NCI-H446 treated with DMSO at 0.1 percent for 48 hours (cell line): Measurements from ENCODE around the gene CCDC141.

ENCODE experiments used
- DNase-seq: peaks from one replicate; lab custom pipeline; 2025; lab: John Stamatoyannopoulos, UW

Gene CCDC141

DNA sequence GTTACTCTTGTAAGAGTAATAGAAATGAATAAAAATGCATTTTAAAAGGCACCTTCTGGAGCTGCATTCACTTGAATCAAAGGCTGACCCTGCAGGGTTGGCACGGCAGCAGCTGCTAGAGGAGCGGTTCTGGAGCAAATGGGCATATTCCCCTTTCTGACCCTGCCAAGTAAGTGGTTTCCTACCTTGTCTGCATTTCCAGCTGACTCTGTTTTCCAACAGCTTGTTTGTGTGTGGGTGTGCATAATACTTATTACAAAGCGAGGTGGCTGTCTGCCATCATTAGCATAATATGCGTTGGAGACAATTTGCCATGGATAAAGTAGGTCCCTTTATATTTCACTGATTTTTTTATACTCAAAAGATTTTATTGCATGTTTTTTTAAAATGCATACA lies 221.5 kb downstream of the CCDC141 start:
- DNase-seq: no peak

DNA sequence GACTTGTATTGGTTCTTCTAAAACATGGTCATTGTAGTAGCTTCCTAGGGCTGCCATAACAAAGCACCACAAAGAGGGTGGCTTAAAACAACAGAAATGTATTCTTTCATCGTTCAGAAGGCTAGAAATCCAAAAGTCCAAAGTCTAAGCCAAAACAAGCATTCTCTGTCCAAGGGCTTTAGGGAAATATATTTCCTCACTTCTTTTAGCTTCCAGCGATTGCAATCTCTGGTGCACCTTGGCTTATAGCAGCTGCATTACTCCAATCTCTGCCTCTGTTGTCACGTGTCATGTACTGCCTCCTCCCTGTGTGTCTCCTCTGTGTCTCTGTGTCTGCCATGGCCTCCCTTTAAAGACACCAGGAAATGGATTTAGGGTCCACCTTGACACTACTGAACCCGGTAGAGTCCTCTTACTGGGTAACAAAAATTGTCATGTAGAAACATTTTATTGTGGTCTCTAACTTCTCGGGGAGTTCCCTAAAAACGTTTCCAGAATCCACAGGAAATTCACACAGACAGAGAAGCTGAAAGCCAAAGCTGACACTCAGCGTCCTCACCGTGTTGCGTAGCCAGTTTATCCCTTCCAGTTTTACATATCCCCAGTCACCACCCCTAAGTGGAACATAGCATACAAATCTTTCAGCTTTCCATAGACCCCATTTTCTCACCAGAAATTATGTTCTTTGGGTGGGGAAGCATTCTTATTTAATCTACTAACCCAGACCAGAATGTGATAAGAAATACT lies 222.0 kb downstream of the CCDC141 start:
- DNase-seq: no peak

DNA sequence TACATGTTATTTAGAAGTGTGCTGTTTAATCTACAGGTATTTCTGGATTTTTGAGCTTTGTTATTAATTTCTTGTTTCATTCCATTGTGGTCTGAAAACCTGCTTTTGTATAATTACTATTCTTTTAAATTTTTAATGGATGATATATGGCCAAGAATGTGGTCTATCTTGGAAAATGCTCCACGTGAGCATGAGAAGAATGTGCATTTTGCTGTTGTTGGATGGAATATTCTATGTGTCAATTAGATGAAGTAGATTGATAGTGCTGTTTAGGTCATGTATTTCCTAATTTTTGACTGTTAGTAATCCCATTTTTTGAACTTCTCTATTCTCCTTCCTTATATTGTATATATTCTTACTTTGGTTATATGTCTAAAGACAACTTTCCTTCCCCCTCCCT lies 222.8 kb downstream of the CCDC141 start:
- DNase-seq: no peak

DNA sequence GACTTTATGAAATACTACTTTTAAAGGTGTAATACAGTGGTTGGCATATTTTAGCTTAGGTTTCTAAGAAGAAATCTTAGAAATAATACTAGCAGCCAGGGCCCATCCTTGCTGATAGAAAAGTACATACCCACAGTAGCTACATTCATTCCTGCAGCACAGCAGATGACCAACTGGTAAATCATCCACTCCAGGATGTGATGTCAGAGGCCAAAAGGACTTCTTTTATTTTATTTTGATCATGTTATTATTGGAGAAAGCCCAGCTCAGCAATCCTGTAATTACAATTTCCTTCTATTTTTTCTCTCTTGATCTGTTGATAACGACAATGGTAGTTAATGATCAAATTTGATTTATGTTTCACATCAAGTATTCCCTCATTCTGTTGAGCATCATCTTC lies 224.8 kb downstream of the CCDC141 start:
- DNase-seq: no peak

DNA sequence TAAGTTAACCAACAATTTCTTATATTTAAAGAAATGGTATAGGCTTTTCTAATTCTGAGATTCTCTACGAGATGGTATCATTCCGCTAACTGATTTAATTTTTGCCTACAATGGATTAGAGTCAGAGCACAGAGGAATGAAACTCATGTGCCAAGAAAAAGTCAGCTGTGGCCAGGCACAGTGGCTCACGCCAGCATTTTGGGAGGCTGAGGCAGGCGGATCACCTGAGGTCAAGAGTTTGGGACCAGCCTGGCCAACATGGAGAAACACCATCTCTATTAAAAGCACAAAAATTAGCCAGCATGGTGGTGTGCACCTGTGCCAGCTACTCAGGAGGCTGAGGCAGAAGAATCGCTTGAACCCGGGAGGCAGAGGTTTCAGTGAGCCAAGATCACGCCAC lies 225.8 kb downstream of the CCDC141 start:
- DNase-seq: no peak

DNA sequence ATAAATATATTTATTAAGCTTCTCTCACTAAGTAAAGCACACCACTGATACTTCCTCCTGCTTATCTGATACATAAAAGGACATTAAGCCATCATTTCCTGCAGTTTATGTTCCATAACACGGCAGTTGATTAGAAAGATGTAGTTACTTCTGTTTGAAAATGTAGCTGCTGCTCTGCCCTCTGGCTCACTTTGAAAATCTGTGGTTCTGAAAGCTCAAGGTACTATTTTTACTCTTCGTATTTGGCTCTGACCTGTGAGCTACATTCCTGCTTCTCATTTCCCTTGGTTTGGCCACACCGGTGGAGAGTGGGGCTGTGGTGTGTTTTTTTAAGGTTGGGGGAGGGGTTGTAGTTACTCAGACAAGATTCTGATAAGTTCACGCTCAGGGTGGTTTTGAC lies 229.9 kb downstream of the CCDC141 start:
- no peak for DNase-seq

DNA sequence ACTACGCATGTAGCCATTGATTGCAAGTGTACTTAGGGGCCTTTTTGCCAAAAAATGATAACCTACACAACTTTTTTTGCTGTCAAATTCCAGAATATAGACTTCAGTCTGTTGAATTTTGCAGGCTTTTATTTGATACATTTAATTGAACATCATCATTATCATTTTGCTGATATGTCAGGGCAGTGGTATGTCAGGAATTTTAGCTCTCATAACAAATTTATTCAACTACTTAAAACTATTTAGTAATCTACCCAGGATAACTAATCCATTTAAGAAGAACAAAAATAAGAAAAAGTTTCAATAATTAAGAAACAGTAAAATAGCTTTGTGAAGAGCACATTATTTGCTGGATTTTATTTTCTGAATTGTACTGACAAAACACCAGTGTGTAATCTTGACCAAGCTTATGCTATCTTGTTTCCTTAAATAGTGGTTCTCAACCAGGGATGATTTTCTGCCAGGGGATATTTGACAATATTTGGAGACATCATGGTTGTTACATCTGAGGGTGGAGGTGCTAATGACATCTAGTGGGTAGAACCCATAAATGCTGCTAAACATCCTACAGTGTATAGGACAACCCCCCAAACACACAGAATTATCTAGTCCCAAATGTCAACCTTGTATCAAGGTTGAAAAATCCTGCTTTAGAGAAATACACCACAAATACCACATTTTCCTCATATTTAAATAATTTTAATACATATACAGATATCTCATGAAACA lies 230.6 kb downstream of the CCDC141 start:
- no peak for DNase-seq

DNA sequence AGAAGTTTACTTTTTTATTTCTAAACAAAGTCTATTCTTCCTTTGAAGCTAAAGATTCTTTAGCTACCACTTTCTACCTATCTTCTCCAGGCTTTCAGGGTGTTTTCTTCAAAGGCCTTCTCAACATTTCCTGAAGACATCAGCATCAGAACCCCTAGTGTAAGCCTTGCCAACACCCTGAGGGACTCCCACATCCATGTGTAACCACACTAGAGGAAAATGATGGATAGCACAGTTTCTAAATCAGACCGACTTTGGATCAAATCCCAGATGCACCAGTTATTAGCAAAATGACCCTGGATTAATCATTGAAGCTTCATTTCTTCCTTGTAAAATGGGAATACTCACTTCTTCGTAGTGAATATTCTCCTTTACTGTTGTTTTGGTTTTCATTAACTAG lies 238.0 kb downstream of the CCDC141 start:
- DNase-seq: peak; percentile 2

DNA sequence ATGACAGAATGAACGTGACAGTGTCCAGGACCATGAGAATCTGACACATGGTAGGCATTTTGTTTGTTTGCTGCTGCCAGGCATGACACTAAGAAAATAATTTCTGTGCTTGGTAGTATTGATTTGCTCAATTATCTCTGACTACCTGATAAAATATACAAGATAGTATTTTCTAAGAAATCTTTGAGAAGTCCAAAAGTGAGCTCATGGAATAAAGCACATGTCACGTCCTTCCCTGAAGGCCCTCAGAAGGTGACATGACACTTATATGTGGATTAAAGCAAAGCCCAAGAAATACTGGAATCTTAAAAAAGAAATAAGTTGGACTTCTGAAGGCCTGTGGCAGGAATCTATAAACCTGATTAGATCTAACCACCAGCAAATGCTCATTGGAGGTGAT lies 238.9 kb downstream of the CCDC141 start:
- DNase-seq: no peak

DNA sequence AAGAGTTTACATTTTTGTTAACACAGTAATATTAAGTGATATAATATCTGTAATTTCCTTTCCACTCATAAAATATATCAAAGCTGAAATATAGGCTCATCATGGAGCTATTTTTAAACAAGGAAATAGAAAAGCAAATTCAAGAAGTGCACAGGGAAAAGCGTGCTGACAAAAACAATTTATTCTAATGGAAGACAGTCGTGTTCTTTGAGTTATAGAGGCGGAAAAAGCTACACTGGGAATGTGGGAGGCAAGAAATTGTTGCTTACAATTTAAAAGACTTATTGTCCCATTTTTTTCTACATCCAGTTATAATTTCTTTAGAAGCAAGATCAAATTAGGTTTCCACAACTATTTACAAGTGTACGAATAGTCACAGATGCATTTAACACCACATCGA lies 239.5 kb downstream of the CCDC141 start:
- DNase-seq: no peak

DNA sequence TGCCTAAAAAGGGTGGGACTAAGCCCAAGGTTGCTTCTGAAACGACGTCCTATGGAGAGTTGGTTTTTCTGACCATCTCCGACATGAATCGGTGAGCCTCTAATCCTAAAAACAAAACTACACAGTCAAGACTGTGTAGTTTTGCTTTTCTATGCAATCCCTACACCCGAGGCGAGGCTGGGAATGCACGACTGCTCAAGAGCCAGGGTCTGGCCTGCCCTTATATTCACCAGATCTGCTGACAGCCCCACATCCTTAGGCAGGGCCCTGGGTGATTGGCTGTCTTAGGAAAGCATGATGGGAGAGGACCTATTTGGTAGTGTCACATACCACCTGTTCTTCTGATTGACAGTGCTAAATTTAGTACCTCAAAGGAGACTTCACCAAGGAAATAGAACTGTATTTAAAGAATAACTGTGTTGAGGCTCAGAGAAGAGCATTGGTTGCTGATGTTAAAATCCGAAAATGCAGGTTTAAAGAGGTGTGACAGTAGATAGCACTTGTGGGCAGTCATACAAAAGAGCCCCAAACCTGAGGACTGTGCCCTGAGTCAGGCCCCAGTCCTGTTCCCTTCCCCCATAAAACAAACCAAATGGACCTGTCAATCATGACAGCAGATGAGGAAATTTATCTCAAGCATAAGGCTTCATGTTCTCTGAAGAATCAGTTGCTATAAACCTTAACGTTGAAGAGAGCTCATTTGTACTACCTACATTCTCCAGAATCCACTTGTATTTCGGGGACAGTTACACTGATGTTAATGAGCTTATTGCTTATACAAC lies 242.5 kb downstream of the CCDC141 start, which contains the start of gene TTN:
TTN (minus strand) TSS at position 197 of the 782 bp plus-strand sequence. CDS start 2,781 bp downstream, outside the sequence.
- no peak for DNase-seq

DNA sequence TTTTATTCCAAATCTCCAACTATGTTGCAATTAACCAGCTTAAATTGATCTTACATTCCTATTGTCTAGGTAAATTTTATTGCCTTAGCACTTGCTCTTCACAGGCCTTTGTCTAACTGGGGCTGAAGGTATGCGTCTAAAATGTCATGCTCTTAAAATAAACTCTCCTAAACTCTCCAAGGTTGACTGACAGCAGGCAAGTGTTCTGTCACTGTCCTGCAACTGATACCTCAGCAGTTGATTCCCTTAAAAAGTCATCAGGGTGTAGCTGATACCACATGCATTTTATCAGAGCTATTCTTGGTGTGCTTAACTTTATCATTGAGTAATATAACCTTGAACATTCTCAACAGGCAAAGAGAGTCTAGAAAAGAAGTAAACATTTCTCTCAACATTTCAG lies 243.4 kb downstream of the CCDC141 start:
- no peak for DNase-seq

DNA sequence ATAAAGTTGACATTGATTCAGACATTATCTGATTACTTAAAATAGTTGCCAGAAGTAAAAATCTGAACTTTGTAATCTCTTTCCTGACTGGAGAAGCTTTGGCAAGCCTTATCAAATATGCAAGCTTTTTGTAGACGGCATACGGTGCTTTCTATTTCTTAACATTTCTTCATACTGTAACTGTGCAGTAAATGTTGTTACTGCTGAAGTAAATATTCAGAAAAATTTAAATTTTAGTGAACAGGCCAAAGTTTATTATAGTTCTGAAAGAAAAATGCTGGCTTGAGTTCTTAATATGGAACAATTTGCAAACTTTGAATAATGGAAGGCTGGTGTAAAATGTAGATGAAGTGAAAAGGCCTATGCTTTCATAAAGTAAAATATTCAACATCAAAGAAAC lies 244.5 kb downstream of the CCDC141 start:
- no peak for DNase-seq

DNA sequence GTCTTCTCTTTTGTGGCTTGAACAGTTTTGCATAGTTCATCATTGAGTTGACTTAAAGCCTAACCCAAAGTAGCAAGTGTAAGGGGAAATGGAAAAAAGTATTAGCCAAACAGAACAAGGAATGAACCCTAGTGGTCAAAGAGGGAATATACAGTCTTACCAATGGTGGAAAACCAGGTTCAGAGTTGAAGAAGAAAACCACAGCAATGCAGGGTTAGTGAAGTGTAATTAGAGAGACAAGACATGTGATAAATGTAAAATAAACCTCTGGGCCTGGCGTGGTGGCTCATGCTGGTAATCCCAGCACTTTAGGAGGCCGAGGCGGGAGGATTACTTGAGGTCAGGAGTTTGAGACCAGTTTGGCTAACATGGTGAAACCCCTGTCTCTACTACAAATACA lies 245.1 kb downstream of the CCDC141 start:
- DNase-seq: no peak

DNA sequence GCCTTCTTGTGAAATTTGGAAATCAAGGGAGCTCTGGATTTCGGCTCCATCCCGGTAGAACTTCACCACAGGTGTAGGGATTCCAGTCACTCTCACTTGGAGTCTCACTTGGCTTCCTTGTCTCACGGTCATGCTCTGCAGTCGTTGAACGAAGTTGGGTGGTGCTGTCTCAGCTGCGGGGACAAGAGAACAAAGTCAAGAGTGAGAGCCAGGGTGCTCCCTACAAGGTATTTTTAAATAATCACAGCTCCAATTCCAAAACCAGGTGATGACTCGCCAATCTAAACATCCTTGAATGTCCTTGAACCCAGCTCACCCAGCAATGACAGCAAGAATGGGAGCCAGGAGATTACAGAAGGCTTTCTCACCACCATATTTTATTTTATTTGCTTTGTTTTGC lies 249.4 kb downstream of the CCDC141 start:
- no peak for DNase-seq

DNA sequence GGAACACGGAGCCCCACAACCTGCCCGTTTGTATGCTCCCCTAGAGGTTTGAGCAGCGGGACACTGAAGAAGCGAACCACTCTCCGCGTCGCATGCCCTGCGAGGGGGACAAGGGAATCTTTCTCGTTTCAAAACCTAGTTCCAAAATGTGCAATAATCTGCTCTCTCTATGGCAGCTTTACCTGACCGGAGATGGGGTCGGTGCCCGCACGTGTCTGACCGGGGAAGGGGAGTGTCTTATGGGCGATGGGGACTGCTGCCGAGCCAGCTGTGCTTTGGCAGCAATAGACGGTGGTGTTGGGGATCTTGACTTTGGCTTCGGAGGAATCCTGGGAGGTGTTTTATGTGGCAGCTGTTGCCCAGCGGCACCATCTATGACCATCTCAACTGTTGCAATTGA lies 250.6 kb downstream of the CCDC141 start:
- no peak for DNase-seq

DNA sequence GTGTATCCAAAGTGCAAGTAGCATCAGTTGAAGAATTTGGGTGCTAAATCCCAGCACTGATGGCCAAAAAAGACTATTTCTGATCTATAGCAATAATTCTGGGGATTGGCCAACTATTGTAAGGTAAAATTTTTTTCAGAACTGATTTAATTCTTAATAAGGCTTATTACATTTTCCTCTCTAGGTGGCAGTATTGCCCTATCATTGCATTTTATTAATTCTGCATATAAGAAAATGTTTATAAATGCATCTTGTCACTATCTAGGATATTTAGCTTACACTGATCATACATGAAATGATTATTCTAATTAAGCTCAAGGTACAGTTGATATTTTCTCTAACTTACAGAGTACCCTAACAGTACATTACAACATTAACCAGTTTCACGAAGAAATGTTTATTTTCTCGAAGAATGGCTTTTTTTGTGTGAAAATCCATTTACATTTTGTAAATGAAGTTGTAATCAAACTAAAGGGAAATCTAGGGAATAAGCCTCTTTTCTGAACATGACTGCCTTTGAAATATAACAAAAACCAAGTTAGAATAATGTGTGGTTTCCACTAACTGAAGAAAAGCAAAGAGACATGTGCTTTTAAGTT lies 253.8 kb downstream of the CCDC141 start:
- peak; percentile 43 for DNase-seq

DNA sequence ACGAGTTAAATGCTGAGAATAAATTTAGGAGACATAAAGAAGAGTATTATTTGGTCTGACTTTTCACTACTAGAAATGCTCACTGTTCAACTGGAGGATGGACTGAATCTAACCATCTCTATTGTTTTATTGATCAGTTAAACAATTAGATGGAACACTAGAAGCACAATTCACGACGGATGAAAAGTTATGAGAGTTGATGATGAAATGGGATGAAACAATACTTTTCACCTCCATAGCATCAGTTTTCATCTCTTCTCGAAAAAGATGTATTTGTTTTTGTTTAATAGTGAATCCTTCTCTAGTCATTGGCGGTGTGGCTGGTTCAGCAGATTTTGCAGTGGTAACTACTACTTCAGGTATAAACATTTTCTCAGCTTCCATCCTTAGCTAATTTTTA lies 262.0 kb downstream of the CCDC141 start:
- no peak for DNase-seq

DNA sequence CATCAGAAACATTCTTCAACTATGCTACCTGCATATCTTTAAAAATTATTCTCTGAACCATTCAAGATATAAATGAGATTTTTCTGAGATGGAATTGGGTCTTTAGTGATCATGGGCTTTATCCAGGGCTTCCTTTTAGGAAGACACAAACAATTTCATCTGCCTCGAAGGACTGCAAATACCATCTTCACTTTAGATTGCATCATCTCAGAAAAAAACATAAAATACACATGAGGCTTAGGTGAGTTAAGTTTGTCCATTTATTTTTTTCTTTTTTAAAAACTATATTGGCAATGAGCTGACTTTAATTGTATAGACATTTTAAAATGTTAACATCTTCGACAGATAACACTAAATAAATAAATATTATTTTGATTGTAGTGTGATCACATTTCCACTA lies 262.8 kb downstream of the CCDC141 start:
- no peak for DNase-seq

DNA sequence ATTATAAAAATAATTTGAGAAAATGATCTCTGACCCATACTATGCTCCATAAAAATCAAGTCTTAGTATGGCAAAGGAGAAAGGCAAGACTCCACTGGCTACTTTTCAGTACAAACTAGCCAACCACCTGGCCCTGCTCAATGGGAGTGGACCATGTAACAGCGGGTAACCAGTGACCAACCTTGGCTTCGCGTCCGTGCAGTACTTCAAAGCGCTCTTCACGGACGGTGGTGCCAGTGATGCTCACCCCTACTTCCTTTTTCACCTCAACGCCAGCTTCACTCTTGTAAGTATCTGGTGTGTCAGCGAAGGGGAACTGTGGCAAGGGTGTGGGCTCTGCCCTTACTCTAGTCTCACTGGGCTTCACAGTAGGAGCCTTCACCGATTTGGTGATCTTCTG lies 266.0 kb downstream of the CCDC141 start:
- no peak for DNase-seq

DNA sequence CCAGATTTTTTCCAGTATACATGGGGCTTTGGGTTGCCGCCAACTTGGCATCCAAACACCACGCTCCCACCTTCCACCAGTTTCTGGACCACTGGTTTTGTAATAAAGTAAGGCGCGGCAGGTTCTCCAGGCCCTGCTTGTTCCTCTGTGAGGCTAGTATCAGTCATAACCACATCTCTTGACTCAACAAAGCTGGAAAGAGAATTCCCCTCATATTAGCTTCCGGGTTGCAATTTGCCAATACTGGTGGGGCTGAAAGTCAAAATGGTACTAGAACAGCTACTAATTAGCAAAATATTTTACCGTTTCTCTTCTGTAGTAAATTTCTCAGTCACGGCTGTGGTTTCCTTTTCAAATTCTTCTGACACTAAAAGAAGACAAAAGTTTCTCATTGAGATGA lies 267.7 kb downstream of the CCDC141 start:
- no peak for DNase-seq
